ENCODE results near the gene FKBP15. TPM values are rescaled to one million over a fixed set of nuclear protein-coding genes. Genes with fewer than 3 reads are reported as not detected.

FKBP15 gene
- total and polyA plus RNA-seq, 2 of the 8 experiments (the other 6 are each of a cell fraction or from before 2014, with no cell fraction given), result 9.9 to 13.8 TPM

DNA sequence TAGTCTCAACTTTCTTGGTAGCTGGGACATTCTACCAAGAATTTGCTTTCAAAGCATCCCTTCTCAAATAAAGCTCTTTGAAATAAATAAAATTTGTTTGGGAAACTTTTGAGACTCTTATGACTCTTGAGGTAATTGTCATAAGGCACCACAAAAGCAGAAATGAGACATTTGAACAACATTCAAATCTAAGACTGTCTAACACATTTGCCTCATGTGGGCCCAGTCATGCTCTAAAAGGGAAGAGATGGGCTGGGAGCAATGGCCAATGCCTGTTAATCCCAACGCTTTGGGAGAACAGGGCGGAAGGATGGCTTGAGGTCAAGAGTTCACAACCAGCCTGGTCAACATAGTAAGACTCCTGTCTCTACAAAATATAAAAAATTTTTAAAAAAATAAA, 43.8 kb downstream of the FKBP15 start (continued):
- TF ChIP-seq RAD21 (IDR thresholded peaks at IDR 0.05 in 1 of 2, conservative IDR thresholded peaks at IDR 0.05 in 1 of 2; ENCODE audit: low read depth in 2 of 2, low read length in 2 of 2) (no peak), ZNF274 (IDR thresholded peaks at IDR 0.05; ENCODE audit: borderline replicate concordance, extremely low read depth, low read length) (no peak), PHF8 (conservative IDR thresholded peaks at IDR 0.05; ENCODE audit: low read depth, low read length) (no peak), CHD2 (IDR thresholded peaks at IDR 0.05; ENCODE audit: low read length) (no peak)

All from H1 (cell line).